HepG2 (cell line): Measurements from ENCODE around the gene IARS2.

Source experiments
- ARID2 ChIP-seq: sonication (generic); formaldehyde crosslinking; IDR thresholded peaks from 2 replicates; pipeline ENCODE4 v1.8.1; 2022; ENCODE audit warnings: mild to moderate bottlenecking, missing genetic modification reagents, borderline replicate concordance
- CREB1 ChIP-seq, 2 experiments: fragments of 450-650 bp in 1 of 2; IDR thresholded peaks; 2 replicates each; pipeline ENCODE4 v1.6.1; 2016 to 2017; ENCODE audit warnings: control low read depth in 1 of 2, mild to moderate bottlenecking in 1 of 2, missing compliant biosample characterization in 1 of 2, missing genetic modification characterization in 1 of 2
- IRX3 ChIP-seq: sonication (generic); formaldehyde crosslinking; IDR thresholded peaks from 2 replicates; pipeline ENCODE4 v1.8.1; 2023; ENCODE audit warnings: mild to moderate bottlenecking, low read depth, missing genetic modification reagents, borderline replicate concordance
- KLF9 ChIP-seq: IDR thresholded peaks from 2 replicates; pipeline ENCODE4 v1.6.1; 2016; ENCODE audit warnings: low read depth
- MAF1 ChIP-seq: sonication (generic); formaldehyde crosslinking; IDR thresholded peaks from 2 replicates; pipeline ENCODE4 v1.5.0; 2020; ENCODE audit warnings: missing genetic modification reagents, borderline replicate concordance
- RFX1 ChIP-seq: fragments of 450-650 bp; IDR thresholded peaks from 2 replicates; pipeline ENCODE4 v1.6.1; 2017
- TEAD2 ChIP-seq: sonication (generic); formaldehyde crosslinking; IDR thresholded peaks from 2 replicates; pipeline ENCODE4 v1.9.0; 2021; ENCODE audit warnings: missing genetic modification reagents
- ZBTB49 ChIP-seq: sonication (generic); formaldehyde crosslinking; IDR thresholded peaks from 2 replicates; pipeline ENCODE4 v1.4.0; 2020; ENCODE audit warnings: missing genetic modification reagents, borderline replicate concordance
- ZEB1 ChIP-seq: IDR thresholded peaks from 2 replicates; pipeline ENCODE4 v1.6.1; 2012; ENCODE audit warnings: mild to moderate bottlenecking, low read depth, inconsistent platforms; ENCODE audit not compliant: insufficient replicate concordance
- ZNF317 ChIP-seq: sonication (generic); formaldehyde crosslinking; IDR thresholded peaks from 2 replicates; pipeline ENCODE4 v1.5.0; 2020; ENCODE audit warnings: mild to moderate bottlenecking, missing genetic modification reagents
- ZNF740 ChIP-seq: sonication (generic); formaldehyde crosslinking; IDR thresholded peaks from 2 replicates; pipeline ENCODE4 v1.4.0; 2020; ENCODE audit warnings: missing genetic modification reagents
- ZNF747 ChIP-seq: sonication (generic); formaldehyde crosslinking; IDR thresholded peaks from 2 replicates; pipeline ENCODE4 v1.8.1; 2023; ENCODE audit warnings: missing genetic modification reagents, mild to moderate bottlenecking, borderline replicate concordance
- ZNF883 ChIP-seq: sonication (generic); formaldehyde crosslinking; IDR thresholded peaks from 2 replicates; pipeline ENCODE4 v1.5.1; 2020; ENCODE audit warnings: mild to moderate bottlenecking, missing genetic modification reagents; ENCODE audit errors: not compliant biosample characterization

- TF ChIP-seq ZBTB49 (CRISPR knock-in tag) (no peak), KLF9 (CRISPR knock-in tag) (no peak), ZEB1 (no peak), IRX3 (CRISPR knock-in tag) (no peak), MAF1 (no peak), ZNF883 (CRISPR knock-in tag) (no peak), ARID2 (CRISPR knock-in tag) (no peak), ZNF747 (CRISPR knock-in tag) (no peak), ZNF317 (CRISPR knock-in tag) (no peak), ZNF740 (CRISPR knock-in tag) (no peak), TEAD2 (CRISPR knock-in tag) (no peak), RFX1 (no peak), CREB1 (IDR thresholded peaks at IDR 0.05) (no peak), CREB1 (CRISPR knock-in tag; IDR thresholded peaks at IDR 0.05) (no peak)
These were observed 50.1 kb downstream of the IARS2 start for GRCh38 chr1:220144051-220144450.
